Aorta (tissue), 5 donors: ENCODE measurements around the gene C6. TPM values are rescaled to one million over a fixed set of nuclear protein-coding genes. Genes with fewer than 3 reads are reported as not detected.

ENCODE experiments used
- ATAC-seq: fragments of 200-7000 bp; cut with Tn5 transposase; one replicate; pipeline ENCODE4 v1.9.1; 2022; ENCODE audit warnings: moderate library complexity; ENCODE audit not compliant: low FRiP score
- DNase-seq, 2 donors: peaks; one replicate each; pipeline ENCODE4 v3.0.0-alpha.2; 2020
- H3K27ac ChIP-seq, 2 donors: one replicate each; pipeline ENCODE4 v1.5.1; 2013; ENCODE audit warnings: low read length in 2 of 2, mild to moderate bottlenecking in 2 of 2, moderate library complexity in 2 of 2, control low read depth in 1 of 2, inconsistent platforms in 1 of 2, low read depth in 1 of 2
- H3K27me3 ChIP-seq, 2 donors: one replicate each; pipeline ENCODE4 v1.6.1; 2013; ENCODE audit warnings: control low read depth in 1 of 2, low read length in 1 of 2, mild to moderate bottlenecking in 1 of 2, moderate library complexity in 1 of 2; ENCODE audit not compliant: insufficient read depth in 2 of 2, control insufficient read depth in 1 of 2
- H3K36me3 ChIP-seq, 2 donors: one replicate each; pipeline ENCODE4 v1.6.1; 2013; ENCODE audit warnings: control low read depth in 1 of 2, low read length in 1 of 2, mild to moderate bottlenecking in 1 of 2; ENCODE audit not compliant: insufficient read depth in 2 of 2, control insufficient read depth in 1 of 2
- H3K4me1 ChIP-seq, 2 donors: one replicate each; pipeline ENCODE4 v1.6.1; 2013; ENCODE audit warnings: low read length in 2 of 2, control low read depth in 1 of 2, mild to moderate bottlenecking in 1 of 2, moderate library complexity in 1 of 2; ENCODE audit not compliant: insufficient read depth in 2 of 2, control insufficient read depth in 1 of 2
- H3K4me3 ChIP-seq, 2 donors: one replicate each; pipeline ENCODE4 v1.5.1; 2013; ENCODE audit warnings: low read length in 2 of 2, control low read depth in 1 of 2, mild to moderate bottlenecking in 1 of 2
- H3K9me3 ChIP-seq: one replicate; pipeline ENCODE4 v1.6.1; 2013; ENCODE audit warnings: mild to moderate bottlenecking, low read length; ENCODE audit not compliant: control insufficient read depth
- WGBS, 2 donors: extraction: QIAGEN DNeasy Blood & Tissue Kit; methylation state at CpG; one replicate each; pipeline ENCODE4 v1.1.7; 2013; 5-methylcytosine and 5-hydroxymethylcytosine counted together
- intact Hi-C, 2 donors: fragments of 100-400 bp; cut with DNase I; formaldehyde crosslinking; loops; one replicate each; pipeline versions ENCODE4 v1.14.2 to v1.15.0; 2022
- polyA plus RNA-seq, 2 donors: library from polyadenylated mRNA; stranded (reverse); fragments of 200-250 nt; gene quantifications; one replicate each; pipeline ENCODE4 v1.2.3, GENCODE V29; 2013
- total RNA-seq, 2 donors: library from RNA; stranded (reverse); fragmentation: NEBNext Ultra II Directional; extraction: Animal tissue kit (Norgen Biotek cat#: 25700); gene quantifications; one replicate each; pipeline ENCODE4 v1.2.1, GENCODE V29; 2021
- donor health status: healthy with polysubstance abuse.
- donor health status: Bipolar disorder and iron deficiency.
- donor health status: DM: no; HTN: no; CAD: no.
- donor health status: DM: no; HTN: no; CAD: no.
- donor health status: DM: yes; HTN: yes; CAD: no.

The C6 gene
- total and polyA plus RNA-seq, 4 donors = 0.20 to 3.0 (median 1.7) TPM; not detected in 1

DNA sequence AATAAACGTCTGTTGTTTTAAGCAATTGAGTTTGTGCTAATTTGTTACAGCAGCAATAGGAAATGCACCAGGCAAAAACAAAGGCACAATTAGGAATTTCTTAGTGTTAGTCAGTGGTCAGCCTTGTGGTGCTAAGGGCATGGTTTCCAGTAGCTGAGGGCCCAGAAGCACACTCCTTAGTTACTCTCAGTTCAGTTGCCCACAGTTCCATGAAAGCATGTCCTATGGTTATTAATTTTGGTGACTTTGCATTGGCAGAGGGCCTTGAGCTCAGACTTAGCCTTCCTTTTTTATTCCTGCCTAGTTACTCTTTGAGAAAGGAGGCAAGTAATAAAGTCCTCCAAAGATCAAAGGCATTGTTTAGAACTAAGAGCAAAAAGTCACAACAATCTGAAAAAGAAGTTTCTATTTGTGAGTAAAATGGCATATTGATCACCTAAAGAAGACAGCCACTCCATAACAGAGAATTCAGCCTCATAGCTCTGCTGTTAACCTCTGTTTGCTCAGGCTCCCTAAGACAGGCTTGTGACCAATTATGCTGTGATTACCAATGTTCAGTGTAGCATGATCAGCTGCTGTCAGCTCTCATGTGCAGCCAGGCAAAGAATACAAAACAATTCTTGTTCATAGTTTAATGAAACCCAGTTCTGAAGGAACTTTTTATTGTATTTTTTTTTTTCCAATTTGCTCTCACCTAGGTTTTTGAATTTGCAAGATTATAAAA lies 85.2 kb downstream of the C6 start:
- no peaks in the 10 kb centered on the region for H3K27me3 ChIP-seq
- H3K27ac ChIP-seq = no peak overlapping the region
- no peak for ATAC-seq
- DNase-seq = no peak
- H3K9me3 ChIP-seq = no peaks in the 10 kb centered on the region
- 47 to 59% methylated on average over 1 of the region's 1 CpG for WGBS, 2 donors
- no peaks in the 10 kb centered on the region for H3K4me1 ChIP-seq
- no peaks in the 10 kb centered on the region for H3K36me3 ChIP-seq
- intact Hi-C loops = no loop called here
- no peak overlapping the region for H3K4me3 ChIP-seq

DNA sequence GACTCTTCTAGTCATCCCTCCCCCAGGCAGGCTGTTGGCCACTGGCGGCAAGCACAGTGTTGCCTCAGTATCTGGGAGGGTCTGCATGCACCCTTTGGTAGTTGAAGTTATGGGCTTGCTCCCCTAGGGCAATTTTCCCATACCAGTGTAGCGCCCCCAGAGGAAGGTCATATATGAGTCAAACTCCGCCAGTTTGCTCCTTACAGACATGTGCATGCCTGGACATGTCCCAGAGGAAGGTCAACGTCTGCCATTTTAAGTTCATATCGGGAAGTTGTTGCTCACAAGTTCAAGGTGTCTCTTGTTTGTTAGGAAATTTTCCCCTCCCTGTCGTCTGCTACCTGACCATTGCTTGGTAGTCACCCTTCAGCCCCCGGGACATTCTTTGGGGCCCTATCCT lies 90.9 kb downstream of the C6 start:
- ATAC-seq = no peak
- 95 to 96% methylated on average over 7 of the region's 7 CpGs for WGBS, 2 donors
- intact Hi-C loops = no loop called here

DNA sequence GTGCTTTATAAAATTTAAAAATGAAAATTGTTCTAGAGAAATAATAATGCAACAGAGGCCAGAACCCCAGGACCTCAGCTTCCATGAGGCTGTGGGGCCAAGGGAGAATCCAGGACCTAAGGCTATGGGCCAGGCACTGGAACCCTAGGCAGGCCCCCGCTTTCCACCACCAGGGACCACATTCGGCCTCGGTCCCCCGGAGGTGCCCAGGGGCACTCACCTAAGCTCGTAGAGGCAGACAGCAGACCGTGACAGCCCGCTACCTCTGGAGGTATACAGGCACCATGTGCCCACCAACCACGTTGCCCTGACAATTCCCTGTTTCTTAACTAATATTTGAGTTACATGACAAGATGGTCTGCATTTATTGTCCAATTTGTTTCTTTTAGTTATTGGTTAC lies 92.7 kb downstream of the C6 start:
- intact Hi-C loops = no loop called here
- no peaks in the 10 kb centered on the region for H3K36me3 ChIP-seq
- no peaks in the 10 kb centered on the region for H3K9me3 ChIP-seq
- H3K4me3 ChIP-seq = no peak overlapping the region
- H3K27me3 ChIP-seq = no peaks in the 10 kb centered on the region
- H3K27ac ChIP-seq = no peak overlapping the region
- DNase-seq (no peak), ATAC-seq (no peak)
- no peaks in the 10 kb centered on the region for H3K4me1 ChIP-seq
- WGBS, 2 donors = 88 to 96% methylated on average over 8 of the region's 8 CpGs

More for the DNA sequence above, 90.9 kb downstream of the C6 start:
- H3K27ac ChIP-seq = no peak overlapping the region
- H3K4me3 ChIP-seq = no peak overlapping the region
- no peaks in the 10 kb centered on the region for H3K9me3 ChIP-seq
- H3K4me1 ChIP-seq = no peaks in the 10 kb centered on the region
- H3K27me3 ChIP-seq = no peaks in the 10 kb centered on the region
- DNase-seq = no peak
- no peaks in the 10 kb centered on the region for H3K36me3 ChIP-seq

DNA sequence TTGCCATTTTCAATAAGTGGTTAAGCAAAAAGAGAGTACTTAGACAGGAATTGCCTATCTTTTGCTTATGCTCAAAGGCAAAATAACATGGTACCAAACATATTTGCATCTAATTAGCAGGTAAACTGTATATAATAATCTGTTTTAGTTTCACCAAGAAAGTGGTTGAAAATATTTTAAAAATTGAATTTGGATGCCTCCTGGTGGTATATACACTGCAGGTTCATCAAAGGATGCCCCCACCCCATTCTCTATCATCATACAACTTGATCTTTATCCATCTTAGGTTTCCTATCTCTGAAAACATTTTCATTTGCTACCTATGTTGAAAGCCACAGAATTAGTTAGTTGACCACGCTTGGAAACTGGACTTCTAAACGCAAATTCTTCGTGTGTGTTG lies 95.2 kb downstream of the C6 start:
- H3K27ac ChIP-seq = no peak overlapping the region
- no peaks in the 10 kb centered on the region for H3K4me1 ChIP-seq
- H3K27me3 ChIP-seq = no peaks in the 10 kb centered on the region
- H3K9me3 ChIP-seq = peaks cover 2% of the 10 kb centered on the region
- 87 to 92% methylated on average over 3 of the region's 3 CpGs for WGBS, 2 donors
- no peak overlapping the region for H3K4me3 ChIP-seq
- DNase-seq (no peak), ATAC-seq (no peak)
- no peaks in the 10 kb centered on the region for H3K36me3 ChIP-seq
- intact Hi-C loops = no loop called here

DNA sequence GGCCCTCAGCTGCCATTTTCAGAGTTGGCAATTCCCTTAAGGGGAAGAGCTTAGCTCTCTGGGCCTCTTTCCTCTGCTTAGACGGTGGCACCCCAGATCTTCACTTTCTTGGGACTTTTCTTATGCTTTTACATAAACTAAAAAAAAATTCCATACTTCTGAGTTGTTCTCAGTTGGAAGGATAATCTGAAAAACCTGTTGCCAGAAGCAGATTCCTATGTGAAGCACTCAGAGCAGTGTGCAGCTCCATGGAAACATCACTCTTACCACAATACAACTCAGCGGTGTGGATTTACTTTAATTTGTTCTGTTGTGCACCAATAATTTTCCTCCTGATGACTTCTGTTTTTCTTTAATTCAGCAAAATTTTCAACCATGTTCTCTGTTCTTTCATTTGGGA lies 98.1 kb downstream of the C6 start:
- ATAC-seq (no peak), DNase-seq (no peak)

DNA sequence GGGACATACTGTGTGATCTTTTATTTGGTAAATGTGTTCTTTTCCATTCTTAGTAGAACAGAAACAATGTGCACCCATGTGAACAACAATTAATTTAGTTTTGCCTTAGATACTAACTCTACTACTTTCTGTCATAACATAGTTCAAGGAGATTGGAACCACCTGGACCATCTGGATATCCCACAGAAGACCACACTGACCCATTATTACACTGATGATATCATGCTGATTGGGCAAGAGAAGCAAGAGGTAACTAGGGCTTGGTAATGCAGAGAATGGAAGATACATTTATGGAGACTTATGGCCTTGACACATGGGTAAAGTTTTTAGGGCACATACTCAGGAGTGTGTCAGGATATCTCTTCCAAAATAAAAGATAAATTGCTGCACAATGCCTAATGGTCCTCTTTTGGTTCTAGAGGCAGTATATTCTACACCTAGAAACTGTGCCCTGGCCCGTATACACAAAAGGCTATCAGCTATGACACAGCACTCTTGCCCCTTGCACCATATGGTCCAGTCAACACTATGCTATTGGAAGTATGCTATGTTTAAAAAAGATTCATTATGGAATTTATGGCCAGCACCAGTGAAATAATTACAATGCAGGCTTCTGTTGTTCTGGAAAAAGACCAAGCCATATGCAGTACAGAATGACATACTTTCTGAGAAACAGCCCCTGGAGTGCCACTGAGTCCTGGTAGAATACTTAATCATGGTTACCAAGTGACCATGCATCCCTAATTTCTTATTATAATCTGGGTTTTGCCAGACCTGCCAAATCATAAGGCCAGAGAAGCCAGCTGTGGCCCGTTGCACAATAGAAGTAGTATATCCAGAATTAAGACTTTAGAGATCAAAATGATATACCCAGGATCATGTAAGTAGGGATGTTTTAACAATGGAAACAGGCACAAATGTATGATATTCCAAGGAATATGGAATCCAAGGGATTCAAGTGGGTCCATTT lies 100.6 kb downstream of the C6 start:
- H3K4me3 ChIP-seq = no peak overlapping the region

More for the DNA sequence above, 98.1 kb downstream of the C6 start:
- Histone ChIP-seq H3K4me1 (no peaks in the 10 kb centered on the region), H3K36me3 (no peaks in the 10 kb centered on the region), H3K9me3 (peaks cover 2% of the 10 kb centered on the region), H3K4me3 (no peak overlapping the region), H3K27ac (no peak overlapping the region), H3K27me3 (no peaks in the 10 kb centered on the region)
- intact Hi-C loops = no loop called here
- 39 to 40% methylated on average over 2 of the region's 2 CpGs for WGBS, 2 donors

DNA sequence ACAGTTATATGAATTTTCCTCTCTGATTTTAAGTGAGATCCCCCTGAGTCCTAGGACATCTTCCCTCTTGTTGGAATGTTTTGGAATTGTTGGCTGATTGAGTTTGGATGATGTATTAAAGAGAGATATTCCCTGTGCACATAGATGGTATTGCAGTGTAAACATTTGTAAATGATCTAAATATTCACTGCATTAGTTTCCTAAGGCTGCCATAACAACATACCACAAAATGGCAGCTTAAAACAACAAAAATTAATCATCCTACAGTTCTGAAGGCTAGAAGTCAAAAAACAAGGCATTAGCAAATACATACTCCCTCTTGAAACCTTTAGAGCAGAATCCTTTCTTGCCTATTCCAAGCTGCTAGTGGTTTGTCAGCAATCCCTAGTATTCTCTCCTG lies 104.1 kb downstream of the C6 start:
- intact Hi-C loops = no loop called here

More for the DNA sequence above, 100.6 kb downstream of the C6 start:
- Histone ChIP-seq H3K27ac (no peak overlapping the region), H3K27me3 (no peaks in the 10 kb centered on the region), H3K9me3 (peaks cover 2% of the 10 kb centered on the region), H3K4me1 (no peaks in the 10 kb centered on the region), H3K36me3 (no peaks in the 10 kb centered on the region)
- 84 to 88% methylated on average over 2 of the region's 2 CpGs for WGBS, 2 donors
- intact Hi-C loops = no loop called here
- DNase-seq (no peak), ATAC-seq (no peak)

DNA sequence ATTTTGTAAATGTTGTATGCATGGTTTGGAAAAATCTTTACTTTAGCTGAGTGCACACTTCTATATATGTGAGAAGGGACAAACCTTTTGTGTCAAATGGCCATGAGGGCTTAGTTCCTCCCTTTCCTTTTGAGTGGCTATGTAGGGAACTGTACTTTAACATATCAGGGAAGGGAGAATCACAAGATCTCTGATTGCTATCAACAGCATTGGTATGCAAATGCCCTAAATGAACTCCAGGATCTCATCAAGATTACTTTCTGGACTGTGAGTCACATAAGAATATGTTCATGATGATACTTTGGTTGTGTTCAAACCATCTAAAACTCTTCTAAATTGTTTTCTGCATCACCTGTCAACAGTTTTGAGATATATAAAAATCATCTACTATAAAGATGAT lies 111.0 kb downstream of the C6 start:
- Histone ChIP-seq H3K9me3 (no peaks in the 10 kb centered on the region), H3K36me3 (no peaks in the 10 kb centered on the region), H3K4me3 (no peak overlapping the region), H3K4me1 (no peaks in the 10 kb centered on the region), H3K27ac (no peak overlapping the region), H3K27me3 (no peaks in the 10 kb centered on the region)
- intact Hi-C loops = no loop called here
- no peak for DNase-seq
- ATAC-seq = no peak

More for the DNA sequence above, 104.1 kb downstream of the C6 start:
- H3K36me3 ChIP-seq = no peaks in the 10 kb centered on the region
- H3K9me3 ChIP-seq = peaks cover 2% of the 10 kb centered on the region
- no peak for ATAC-seq
- DNase-seq = no peak
- H3K27ac ChIP-seq = no peak overlapping the region
- no peaks in the 10 kb centered on the region for H3K27me3 ChIP-seq
- H3K4me1 ChIP-seq = no peaks in the 10 kb centered on the region
- no peak overlapping the region for H3K4me3 ChIP-seq

DNA sequence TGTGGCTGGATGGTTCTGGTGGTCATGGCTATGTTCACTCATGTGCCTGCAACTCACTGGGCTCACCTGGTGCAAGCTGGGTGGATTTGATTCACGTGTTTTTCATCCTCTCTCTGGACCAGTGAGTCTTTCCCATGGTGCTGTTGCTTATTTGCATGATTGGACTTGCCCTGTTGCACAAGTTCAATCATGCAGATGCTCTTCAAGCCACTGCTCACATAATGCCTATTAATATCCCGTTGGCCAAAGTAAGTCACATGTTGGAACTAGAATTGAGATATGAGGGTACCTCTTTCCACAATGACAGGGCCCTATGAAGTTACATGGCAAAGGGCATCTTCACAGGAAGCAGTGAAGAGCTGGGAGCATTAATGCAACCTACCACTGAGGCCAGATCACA lies 115.7 kb downstream of the C6 start:
- DNase-seq (no peak), ATAC-seq (no peak)
- Histone ChIP-seq H3K4me3 (no peak overlapping the region), H3K9me3 (no peaks in the 10 kb centered on the region), H3K4me1 (no peaks in the 10 kb centered on the region), H3K27me3 (no peaks in the 10 kb centered on the region), H3K36me3 (no peaks in the 10 kb centered on the region), H3K27ac (no peak overlapping the region)
- 67 to 77% methylated on average over 2 of the region's 2 CpGs for WGBS, 2 donors
- intact Hi-C loops = no loop called here
